H1 (cell line): ENCODE measurements around the gene FOXS1. TPM values are rescaled to one million over a fixed set of nuclear protein-coding genes. Genes with fewer than 3 reads are reported as not detected.
A peak's percentile ranks its signal among the peaks of the same experiment; 100 is the strongest.

ENCODE experiments used
- CTCF ChIA-PET: fragments of 300-600 bp; sonication (Branson Sonifier 250); formaldehyde crosslinking; loops from one replicate; lab custom pipeline; 2021; ENCODE audit not compliant: partially characterized antibody; lab: Charles Lee
- POLR2A ChIA-PET: fragments of 300-600 bp; sonication (Branson Sonifier 250); formaldehyde crosslinking; loops from one replicate; lab custom pipeline; 2021; ENCODE audit warnings: inconsistent platforms; ENCODE audit not compliant: partially characterized antibody; lab: Charles Lee
- DNase-seq, 2 experiments: peaks; one replicate each; pipeline versions ENCODE4 v3.0.0 to v3.0.0-alpha.2; 2010 to 2022; ENCODE audit warnings: low spot score in 2 of 2, low read depth in 1 of 2, mixed read lengths in 1 of 2
- FAIRE-seq: peaks from 2 replicates; lab custom pipeline; 2011; peaks lifted over from hg19 to GRCh38; lab: Jason Lieb, UNC
- H2AFZ ChIP-seq: 2 replicates; pipeline ENCODE4 v1.8.1; 2012; ENCODE audit warnings: low read length, inconsistent platforms
- H2AK5ac ChIP-seq: 2 replicates; pipeline ENCODE4 v1.6.1; 2013; ENCODE audit warnings: low read depth, low read length
- H2BK120ac ChIP-seq: replicated peaks from 2 replicates; pipeline ENCODE3; 2013; ENCODE audit warnings: low read depth, low read length, inconsistent platforms
- H2BK12ac ChIP-seq: 2 replicates; pipeline ENCODE4 v1.6.1; 2013; ENCODE audit warnings: low read depth, low read length
- H2BK15ac ChIP-seq: 2 replicates; pipeline ENCODE4 v1.6.1; 2013; ENCODE audit warnings: low read length
- H2BK20ac ChIP-seq: 2 replicates; pipeline ENCODE4 v1.6.1; 2013; ENCODE audit warnings: low read length
- H2BK5ac ChIP-seq: 2 replicates; pipeline ENCODE4 v1.6.1; 2013; ENCODE audit warnings: low read depth, low read length
- H3K14ac ChIP-seq: 2 replicates; pipeline ENCODE4 v1.6.1; 2013; ENCODE audit warnings: inconsistent platforms; ENCODE audit not compliant: insufficient read length
- H3K18ac ChIP-seq: 2 replicates; pipeline ENCODE4 v1.6.1; 2013; ENCODE audit warnings: low read length; ENCODE audit errors: extremely low read depth
- H3K23ac ChIP-seq: 2 replicates; pipeline ENCODE4 v1.6.1; 2013; ENCODE audit warnings: inconsistent platforms; ENCODE audit not compliant: insufficient read length
- H3K23me2 ChIP-seq: 2 replicates; pipeline ENCODE4 v1.6.1; 2013; ENCODE audit warnings: low read depth, low read length
- H3K27ac ChIP-seq: 2 replicates; pipeline ENCODE4 v1.6.1; 2011; ENCODE audit warnings: low read depth, low read length, inconsistent platforms
- H3K27me3 ChIP-seq, 4 experiments: replicated peaks in 1 of 4; 1 replicate in 1 of 4; 2 replicates in 3 of 4; pipeline versions ENCODE4 v1.6.1 to v1.8.1; 2011 to 2013; ENCODE audit warnings: low read length in 3 of 4, mild to moderate bottlenecking in 3 of 4, inconsistent platforms in 2 of 4, mixed read lengths in 2 of 4, moderate library complexity in 1 of 4; ENCODE audit not compliant: control insufficient read depth in 3 of 4, insufficient read depth in 3 of 4; ENCODE audit errors: extremely low read depth in 1 of 4
- H3K36me3 ChIP-seq, 4 experiments: 2 replicates each; pipeline versions ENCODE4 v1.6.1 to v1.8.1; 2011 to 2013; ENCODE audit warnings: mild to moderate bottlenecking in 4 of 4, low read length in 3 of 4, moderate library complexity in 2 of 4, control low read depth in 1 of 4, inconsistent platforms in 1 of 4; ENCODE audit not compliant: insufficient read depth in 4 of 4, control insufficient read depth in 2 of 4
- H3K4ac ChIP-seq: replicated peaks from 2 replicates; pipeline ENCODE3; 2013; ENCODE audit warnings: low read length, low read depth, mixed read lengths, inconsistent platforms; ENCODE audit not compliant: insufficient read length
- H3K4me1 ChIP-seq, 4 experiments: replicated peaks in 1 of 4; 1 replicate in 1 of 4; 2 replicates in 3 of 4; pipeline versions ENCODE4 v1.6.1 to v1.8.1; 2011 to 2013; ENCODE audit warnings: low read length in 3 of 4, inconsistent platforms in 2 of 4, mixed read lengths in 1 of 4; ENCODE audit not compliant: insufficient read depth in 4 of 4, control insufficient read depth in 3 of 4
- H3K4me2 ChIP-seq, 2 experiments: 2 replicates each; pipeline versions ENCODE4 v1.6.1 to v1.8.1; 2011 to 2013; ENCODE audit warnings: low read depth in 2 of 2, low read length in 2 of 2, control low read depth in 1 of 2, inconsistent platforms in 1 of 2, mild to moderate bottlenecking in 1 of 2; ENCODE audit not compliant: insufficient read depth in 1 of 2
- H3K4me3 ChIP-seq, 4 experiments: fragments of 200-600, 300-600 bp in 1 of 4; sonication (generic), shearing (Covaris generic), sonication (Bioruptor Twin) in 1 of 4; 2 replicates each; pipeline versions ENCODE4 v1.5.1 to v1.8.1; 2011 to 2016; ENCODE audit warnings: low read length in 4 of 4, low read depth in 3 of 4, control low read depth in 2 of 4, inconsistent platforms in 2 of 4, mild to moderate bottlenecking in 2 of 4, mixed read lengths in 1 of 4, moderate library complexity in 1 of 4; ENCODE audit not compliant: insufficient read depth in 2 of 4; ENCODE audit errors: extremely low read depth in 1 of 4
- H3K56ac ChIP-seq: replicated peaks from 2 replicates; pipeline ENCODE3; 2013; ENCODE audit warnings: low read depth, mild to moderate bottlenecking, mixed read lengths, low read length, inconsistent platforms; ENCODE audit not compliant: insufficient read length
- H3K79me1 ChIP-seq: 2 replicates; pipeline ENCODE4 v1.6.1; 2013; ENCODE audit warnings: low read depth, low read length, control low read depth
- H3K79me2 ChIP-seq, 2 experiments: 2 replicates each; pipeline versions ENCODE4 v1.6.1 to v1.8.1; 2012 to 2013; ENCODE audit warnings: low read length in 2 of 2, mild to moderate bottlenecking in 2 of 2, inconsistent platforms in 1 of 2; ENCODE audit not compliant: insufficient read depth in 2 of 2, control insufficient read depth in 1 of 2
- H3K9ac ChIP-seq, 4 experiments: replicated peaks in 1 of 4; 1 replicate in 1 of 4; 2 replicates in 3 of 4; pipeline versions ENCODE4 v1.6.1 to v1.8.1; 2011 to 2013; ENCODE audit warnings: low read depth in 3 of 4, low read length in 3 of 4, control low read depth in 2 of 4, mild to moderate bottlenecking in 2 of 4, moderate library complexity in 2 of 4, inconsistent platforms in 1 of 4; ENCODE audit errors: extremely low read depth in 1 of 4
- H3K9me3 ChIP-seq, 2 experiments: 2 replicates each; pipeline versions ENCODE4 v1.6.1 to v1.8.1; 2012 to 2013; ENCODE audit warnings: mild to moderate bottlenecking in 2 of 2, moderate library complexity in 2 of 2, control low read depth in 1 of 2, inconsistent platforms in 1 of 2, low read depth in 1 of 2, low read length in 1 of 2, mixed read lengths in 1 of 2; ENCODE audit not compliant: insufficient read depth in 2 of 2
- H4K20me1 ChIP-seq, 2 experiments: replicated peaks in 1 of 2; 2 replicates each; pipeline versions ENCODE3 to v1.8.1; 2011 to 2013; ENCODE audit warnings: inconsistent platforms in 2 of 2, low read length in 2 of 2, mild to moderate bottlenecking in 1 of 2; ENCODE audit not compliant: insufficient read depth in 2 of 2, control insufficient read depth in 1 of 2
- H4K5ac ChIP-seq: 2 replicates; pipeline ENCODE4 v1.6.1; 2013; ENCODE audit warnings: low read length, low read depth, mixed read lengths, inconsistent platforms; ENCODE audit not compliant: insufficient read length
- H4K8ac ChIP-seq: 2 replicates; pipeline ENCODE4 v1.8.0; 2013; ENCODE audit warnings: mild to moderate bottlenecking, moderate library complexity, low read length, inconsistent platforms; ENCODE audit not compliant: insufficient read depth; ENCODE audit errors: extremely low read depth
- H4K91ac ChIP-seq: replicated peaks from 2 replicates; pipeline ENCODE3; 2013; ENCODE audit warnings: low read length, mixed read lengths, inconsistent platforms; ENCODE audit not compliant: insufficient read length
- BACH1 ChIP-seq: IDR thresholded peaks from 2 replicates; pipeline ENCODE4 v1.6.1; 2012; ENCODE audit warnings: low read length, improper control_type of control experiment
- CEBPB ChIP-seq: IDR thresholded peaks from 2 replicates; pipeline ENCODE4 v1.6.1; 2012; ENCODE audit warnings: low read depth, low read length
- GTF2F1 ChIP-seq: IDR thresholded peaks from 2 replicates; pipeline ENCODE4 v1.6.1; 2012; ENCODE audit warnings: low read depth, low read length, improper control_type of control experiment, borderline replicate concordance
- SUZ12 ChIP-seq: fragments of 200-600 bp; sonication (generic); IDR thresholded peaks from 2 replicates; pipeline ENCODE4 v1.6.1; 2012; ENCODE audit warnings: mild to moderate bottlenecking, inconsistent platforms, low read length, moderate library complexity, mixed read lengths
- WGBS, 2 experiments: shearing (Covaris generic) in 1 of 2; methylation state at CpG; one replicate each; pipeline versions ENCODE4 v1.1.6 to v1.1.7; 2013 to 2015; ENCODE audit warnings: low lambda C conversion rate in 2 of 2, mixed read lengths in 2 of 2, inconsistent platforms in 1 of 2, low coverage in 1 of 2, missing lambda C conversion rate in 1 of 2; ENCODE audit not compliant: insufficient replicate concordance in 2 of 2, insufficient coverage in 1 of 2, insufficient read length in 1 of 2; ENCODE audit errors: extremely low coverage in 1 of 2, missing lambda C conversion rate in 1 of 2; 5-methylcytosine and 5-hydroxymethylcytosine counted together
- polyA plus RNA-seq, 7 experiments: library from polyadenylated mRNA; depleted of rRNA in 3 of 7; stranded (reverse) in 5 of 7; unstranded in 2 of 7; fragments of >200 nt in 5 of 7; fragments of 200-250 nt in 2 of 7; gene quantifications; 1 replicate in 5 of 7; 2 replicates in 1 of 7; 4 replicates in 1 of 7; pipeline versions ENCODE4 v1.2.1 to v1.2.3, GENCODE V29; 2011 to 2013; ENCODE audit warnings: missing spikeins in 2 of 7, mixed read lengths in 2 of 7
- total RNA-seq: library from RNA; stranded (reverse); fragmentation: NEBNext Ultra II Directional; extraction: Animal tissue kit (Norgen Biotek cat#: 25700); gene quantifications from 2 replicates; pipeline ENCODE4 v1.2.1, GENCODE V29; 2021
- TF ChIP-seq, protein P1 (sequence below), 3 experiments: IDR thresholded peaks; 1 replicate in 2 of 3; 2 replicates in 1 of 3; pipeline versions ENCODE4 v1.5.1 to v1.6.1; 2011; ENCODE audit warnings: low read length in 3 of 3, mild to moderate bottlenecking in 3 of 3, inconsistent platforms in 2 of 3, low read depth in 1 of 3, moderate library complexity in 1 of 3; ENCODE audit not compliant: insufficient read depth in 1 of 3; ENCODE audit errors: control extremely low read depth in 1 of 3

The FOXS1 gene
- total and polyA plus RNA-seq, 2 of the 8 experiments (the other 6 are each of a cell fraction or from before 2014, with no cell fraction given): 0.45 TPM; not detected in 1

DNA sequence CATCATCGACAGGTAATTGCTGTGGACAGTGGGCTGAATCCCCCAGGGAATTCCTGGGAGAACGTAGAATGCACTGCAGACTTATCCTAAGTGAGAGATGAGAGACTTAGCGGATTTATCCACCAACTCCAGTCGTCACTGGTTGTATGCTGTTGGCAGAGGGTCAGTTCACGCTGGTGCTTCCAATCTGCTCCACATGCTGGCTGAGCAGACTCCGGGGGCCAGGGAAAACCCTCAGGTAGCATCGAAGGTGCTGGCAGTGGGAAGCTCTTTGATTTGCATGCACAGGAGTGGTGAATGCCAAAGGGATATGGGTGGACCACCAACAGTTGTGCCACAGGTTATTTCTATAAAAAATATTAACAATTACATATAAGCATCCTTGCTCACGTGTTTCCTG is 45.2 kb upstream of the FOXS1 start:
- H3K79me1 ChIP-seq: no peaks in the 10 kb centered on the region
- no peak overlapping the region for H4K8ac ChIP-seq
- H3K27ac ChIP-seq: no peak overlapping the region
- no peak for TF ChIP-seq GTF2F1
- TF ChIP-seq BACH1: no peak
- no peak for TF ChIP-seq CEBPB
- no peak for TF ChIP-seq SUZ12
- TF ChIP-seq, protein P1, sequence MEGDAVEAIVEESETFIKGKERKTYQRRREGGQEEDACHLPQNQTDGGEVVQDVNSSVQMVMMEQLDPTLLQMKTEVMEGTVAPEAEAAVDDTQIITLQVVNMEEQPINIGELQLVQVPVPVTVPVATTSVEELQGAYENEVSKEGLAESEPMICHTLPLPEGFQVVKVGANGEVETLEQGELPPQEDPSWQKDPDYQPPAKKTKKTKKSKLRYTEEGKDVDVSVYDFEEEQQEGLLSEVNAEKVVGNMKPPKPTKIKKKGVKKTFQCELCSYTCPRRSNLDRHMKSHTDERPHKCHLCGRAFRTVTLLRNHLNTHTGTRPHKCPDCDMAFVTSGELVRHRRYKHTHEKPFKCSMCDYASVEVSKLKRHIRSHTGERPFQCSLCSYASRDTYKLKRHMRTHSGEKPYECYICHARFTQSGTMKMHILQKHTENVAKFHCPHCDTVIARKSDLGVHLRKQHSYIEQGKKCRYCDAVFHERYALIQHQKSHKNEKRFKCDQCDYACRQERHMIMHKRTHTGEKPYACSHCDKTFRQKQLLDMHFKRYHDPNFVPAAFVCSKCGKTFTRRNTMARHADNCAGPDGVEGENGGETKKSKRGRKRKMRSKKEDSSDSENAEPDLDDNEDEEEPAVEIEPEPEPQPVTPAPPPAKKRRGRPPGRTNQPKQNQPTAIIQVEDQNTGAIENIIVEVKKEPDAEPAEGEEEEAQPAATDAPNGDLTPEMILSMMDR (IDR thresholded peaks at IDR 0.05; ENCODE audit: control extremely low read depth in 1 of 3, insufficient read depth in 1 of 3, low read depth in 1 of 3, low read length in 3 of 3): no peak
- DNase-seq (no peak), FAIRE-seq (no peak)
- H3K9me3 ChIP-seq: no peaks in the 10 kb centered on the region
- no peak overlapping the region for H4K91ac ChIP-seq
- H2BK12ac ChIP-seq: no peak overlapping the region
- H3K4ac ChIP-seq: no peak overlapping the region
- no peak overlapping the region for H2BK20ac ChIP-seq
- H4K20me1 ChIP-seq: no peaks in the 10 kb centered on the region
- no peak overlapping the region for H3K14ac ChIP-seq
- no peak overlapping the region for H4K5ac ChIP-seq
- no peaks in the 10 kb centered on the region for H3K23me2 ChIP-seq
- no peak overlapping the region for H3K56ac ChIP-seq
- no peak overlapping the region for H2BK5ac ChIP-seq
- H2BK15ac ChIP-seq: 0 out of 2 replicates have a peak overlapping the region, but pooled peaks have one; percentile 12
- H2BK120ac ChIP-seq: no peak overlapping the region
- no peak overlapping the region for H2AK5ac ChIP-seq
- ChIA-PET CTCF (interaction anchor here (1.3 kb wide), 1 partner anchor 44 kb away, joined by 4 read pairs; no protein-coding TSS in a partner anchor), POLR2A (no interaction called here)
- H3K9ac ChIP-seq: no peak overlapping the region
- no peak overlapping the region for H3K4me2 ChIP-seq
- no peaks in the 10 kb centered on the region for H3K79me2 ChIP-seq
- no peak overlapping the region for H3K18ac ChIP-seq
- peak overlapping the region; percentile 42; the same call in 1 of the 2 replicates for H2AFZ ChIP-seq
- H3K4me1 ChIP-seq: peaks cover 0 to 4% (median 1%) of the 10 kb centered on the region in 4 experiments; a peak in 4 of 7 replicates
- no peaks in the 10 kb centered on the region for H3K36me3 ChIP-seq
- H3K23ac ChIP-seq: no peak overlapping the region
- 77% methylated on average over 8 of the region's 8 CpGs; no CpG with 5 or more reads in 1 of the 2 experiments for WGBS, 2 experiments
- H3K27me3 ChIP-seq: no peaks in the 10 kb centered on the region; a peak in 2 of 7 replicates
- H3K4me3 ChIP-seq: no peak overlapping the region
